D721Med (cell line): ENCODE data around the gene DNAJC18.

ENCODE experiments used
- DNase-seq: peaks from one replicate; pipeline ENCODE4 v3.0.0; 2011; ENCODE audit warnings: low spot score; ENCODE audit not compliant: insufficient read length
- FAIRE-seq: peaks from 2 replicates; lab custom pipeline; 2011; peaks lifted over from hg19 to GRCh38; lab: Jason Lieb, UNC
- CTCF ChIP-seq: IDR thresholded peaks from 2 replicates; pipeline ENCODE4 v1.5.1; 2012; ENCODE audit warnings: mild to moderate bottlenecking, control low read depth; ENCODE audit not compliant: insufficient read depth; ENCODE audit errors: missing control alignments

The DNAJC18 gene

GRCh38 chr5:139383275-139383992, 55.9 kb downstream of the DNAJC18 start, which contains the start of gene SLC23A1:
TSS of gene SLC23A1 (minus strand) at chr5:139383297. CDS start at chr5:139383253, 44 bp downstream.
- no peak for FAIRE-seq
- no peak for TF ChIP-seq CTCF
- peak; percentile 8 for DNase-seq

GRCh38 chr5:139382807-139383206, 56.5 kb downstream of the DNAJC18 start:
- TF ChIP-seq CTCF, result no peak
- DNase-seq, result no peak
- no peak for FAIRE-seq

- FAIRE-seq, result no peak
- no peak for TF ChIP-seq CTCF
- peak; percentile 13 for DNase-seq
These were observed 57.2 kb downstream of the DNAJC18 start for GRCh38 chr5:139381837-139382761.

- TF ChIP-seq CTCF, result no peak
- no peak for FAIRE-seq
- DNase-seq, result peak; percentile 11
These were observed 59.5 kb downstream of the DNAJC18 start for GRCh38 chr5:139379626-139380449.

- TF ChIP-seq CTCF, result no peak
- FAIRE-seq, result no peak
- DNase-seq, result peak; percentile 12
These were observed 60.4 kb downstream of the DNAJC18 start for GRCh38 chr5:139378941-139379361.

- DNase-seq, result peak; percentile 8
- FAIRE-seq, result no peak
- TF ChIP-seq CTCF, result no peak
These were observed 61.1 kb downstream of the DNAJC18 start for GRCh38 chr5:139378101-139378825.
